ENCODE data around the gene LBHD2. TPM values are rescaled to one million over a fixed set of nuclear protein-coding genes. Genes with fewer than 3 reads are reported as not detected.
A peak's percentile ranks its signal among the peaks of the same experiment; 100 is the strongest.

The LBHD2 gene
- total and polyA plus RNA-seq, 2 experiments from 2014 or later = not detected

DNA sequence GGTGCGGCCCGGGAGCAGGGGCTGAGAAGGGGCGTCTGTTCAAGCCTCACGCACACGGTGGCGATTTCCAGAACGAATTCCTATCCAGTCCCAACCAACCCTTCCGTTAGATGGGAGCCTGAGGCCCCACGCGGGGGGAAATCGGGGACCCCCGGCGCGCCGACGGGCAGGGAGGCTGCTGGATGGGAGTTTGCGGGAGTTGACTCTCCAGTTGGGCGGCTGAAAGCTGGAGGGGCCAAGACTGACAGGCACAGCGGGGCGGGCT, 20.3 kb downstream of the LBHD2 start:
- Mint-ChIP-seq H3K27me3 (ENCODE audit: insufficient read depth, low read depth, poor library complexity) (peaks cover 66% of the 10 kb centered on the region), H3K36me3 (ENCODE audit: low read depth) (no peaks in the 10 kb centered on the region), H3K4me1 (peaks cover 16% of the 10 kb centered on the region; the same call in 2 of the 3 replicates), H3K4me3 (no peak overlapping the region), H3K9me3 (no peaks in the 10 kb centered on the region; the same call in 2 of the 3 replicates), H3K27ac (no peak overlapping the region)
- no peak for TF ChIP-seq NANOG (IDR thresholded peaks at IDR 0.05; ENCODE audit: borderline replicate concordance)
- TF ChIP-seq, protein P1, sequence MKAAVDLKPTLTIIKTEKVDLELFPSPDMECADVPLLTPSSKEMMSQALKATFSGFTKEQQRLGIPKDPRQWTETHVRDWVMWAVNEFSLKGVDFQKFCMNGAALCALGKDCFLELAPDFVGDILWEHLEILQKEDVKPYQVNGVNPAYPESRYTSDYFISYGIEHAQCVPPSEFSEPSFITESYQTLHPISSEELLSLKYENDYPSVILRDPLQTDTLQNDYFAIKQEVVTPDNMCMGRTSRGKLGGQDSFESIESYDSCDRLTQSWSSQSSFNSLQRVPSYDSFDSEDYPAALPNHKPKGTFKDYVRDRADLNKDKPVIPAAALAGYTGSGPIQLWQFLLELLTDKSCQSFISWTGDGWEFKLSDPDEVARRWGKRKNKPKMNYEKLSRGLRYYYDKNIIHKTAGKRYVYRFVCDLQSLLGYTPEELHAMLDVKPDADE (IDR thresholded peaks at IDR 0.05) = no peak
- no peak for TF ChIP-seq POLR2AphosphoS5 (IDR thresholded peaks at IDR 0.05; ENCODE audit: low read depth)
- TF ChIP-seq ZNF331 (CRISPR knock-in tag; IDR thresholded peaks at IDR 0.05; ENCODE audit: low read depth) = no peak
- peak; percentile 8 for TF ChIP-seq EZH2phosphoT487 (IDR thresholded peaks at IDR 0.05; ENCODE audit: unreplicated experiment)
- TF ChIP-seq, protein P2, sequence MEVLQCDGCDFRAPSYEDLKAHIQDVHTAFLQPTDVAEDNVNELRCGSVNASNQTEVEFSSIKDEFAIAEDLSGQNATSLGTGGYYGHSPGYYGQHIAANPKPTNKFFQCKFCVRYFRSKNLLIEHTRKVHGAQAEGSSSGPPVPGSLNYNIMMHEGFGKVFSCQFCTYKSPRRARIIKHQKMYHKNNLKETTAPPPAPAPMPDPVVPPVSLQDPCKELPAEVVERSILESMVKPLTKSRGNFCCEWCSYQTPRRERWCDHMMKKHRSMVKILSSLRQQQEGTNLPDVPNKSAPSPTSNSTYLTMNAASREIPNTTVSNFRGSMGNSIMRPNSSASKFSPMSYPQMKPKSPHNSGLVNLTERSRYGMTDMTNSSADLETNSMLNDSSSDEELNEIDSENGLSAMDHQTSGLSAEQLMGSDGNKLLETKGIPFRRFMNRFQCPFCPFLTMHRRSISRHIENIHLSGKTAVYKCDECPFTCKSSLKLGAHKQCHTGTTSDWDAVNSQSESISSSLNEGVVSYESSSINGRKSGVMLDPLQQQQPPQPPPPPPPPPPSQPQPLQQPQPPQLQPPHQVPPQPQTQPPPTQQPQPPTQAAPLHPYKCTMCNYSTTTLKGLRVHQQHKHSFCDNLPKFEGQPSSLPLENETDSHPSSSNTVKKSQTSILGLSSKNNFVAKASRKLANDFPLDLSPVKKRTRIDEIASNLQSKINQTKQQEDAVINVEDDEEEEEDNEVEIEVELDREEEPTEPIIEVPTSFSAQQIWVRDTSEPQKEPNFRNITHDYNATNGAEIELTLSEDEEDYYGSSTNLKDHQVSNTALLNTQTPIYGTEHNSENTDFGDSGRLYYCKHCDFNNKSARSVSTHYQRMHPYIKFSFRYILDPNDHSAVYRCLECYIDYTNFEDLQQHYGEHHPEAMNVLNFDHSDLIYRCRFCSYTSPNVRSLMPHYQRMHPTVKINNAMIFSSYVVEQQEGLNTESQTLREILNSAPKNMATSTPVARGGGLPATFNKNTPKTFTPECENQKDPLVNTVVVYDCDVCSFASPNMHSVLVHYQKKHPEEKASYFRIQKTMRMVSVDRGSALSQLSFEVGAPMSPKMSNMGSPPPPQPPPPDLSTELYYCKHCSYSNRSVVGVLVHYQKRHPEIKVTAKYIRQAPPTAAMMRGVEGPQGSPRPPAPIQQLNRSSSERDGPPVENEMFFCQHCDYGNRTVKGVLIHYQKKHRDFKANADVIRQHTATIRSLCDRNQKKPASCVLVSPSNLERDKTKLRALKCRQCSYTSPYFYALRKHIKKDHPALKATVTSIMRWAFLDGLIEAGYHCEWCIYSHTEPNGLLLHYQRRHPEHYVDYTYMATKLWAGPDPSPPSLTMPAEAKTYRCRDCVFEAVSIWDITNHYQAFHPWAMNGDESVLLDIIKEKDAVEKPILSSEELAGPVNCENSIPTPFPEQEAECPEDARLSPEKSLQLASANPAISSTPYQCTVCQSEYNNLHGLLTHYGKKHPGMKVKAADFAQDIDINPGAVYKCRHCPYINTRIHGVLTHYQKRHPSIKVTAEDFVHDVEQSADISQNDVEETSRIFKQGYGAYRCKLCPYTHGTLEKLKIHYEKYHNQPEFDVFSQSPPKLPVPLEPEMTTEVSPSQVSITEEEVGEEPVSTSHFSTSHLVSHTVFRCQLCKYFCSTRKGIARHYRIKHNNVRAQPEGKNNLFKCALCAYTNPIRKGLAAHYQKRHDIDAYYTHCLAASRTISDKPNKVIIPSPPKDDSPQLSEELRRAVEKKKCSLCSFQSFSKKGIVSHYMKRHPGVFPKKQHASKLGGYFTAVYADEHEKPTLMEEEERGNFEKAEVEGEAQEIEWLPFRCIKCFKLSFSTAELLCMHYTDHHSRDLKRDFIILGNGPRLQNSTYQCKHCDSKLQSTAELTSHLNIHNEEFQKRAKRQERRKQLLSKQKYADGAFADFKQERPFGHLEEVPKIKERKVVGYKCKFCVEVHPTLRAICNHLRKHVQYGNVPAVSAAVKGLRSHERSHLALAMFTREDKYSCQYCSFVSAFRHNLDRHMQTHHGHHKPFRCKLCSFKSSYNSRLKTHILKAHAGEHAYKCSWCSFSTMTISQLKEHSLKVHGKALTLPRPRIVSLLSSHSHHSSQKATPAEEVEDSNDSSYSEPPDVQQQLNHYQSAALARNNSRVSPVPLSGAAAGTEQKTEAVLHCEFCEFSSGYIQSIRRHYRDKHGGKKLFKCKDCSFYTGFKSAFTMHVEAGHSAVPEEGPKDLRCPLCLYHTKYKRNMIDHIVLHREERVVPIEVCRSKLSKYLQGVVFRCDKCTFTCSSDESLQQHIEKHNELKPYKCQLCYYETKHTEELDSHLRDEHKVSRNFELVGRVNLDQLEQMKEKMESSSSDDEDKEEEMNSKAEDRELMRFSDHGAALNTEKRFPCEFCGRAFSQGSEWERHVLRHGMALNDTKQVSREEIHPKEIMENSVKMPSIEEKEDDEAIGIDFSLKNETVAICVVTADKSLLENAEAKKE (CRISPR knock-in tag; IDR thresholded peaks at IDR 0.05) = no peak
- peak; percentile 27 for TF ChIP-seq EZH2 (IDR thresholded peaks at IDR 0.05; ENCODE audit: low read depth, unreplicated experiment)
- TF ChIP-seq STAT1 (IDR thresholded peaks at IDR 0.05; ENCODE audit: unreplicated experiment) = no peak
- TF ChIP-seq, protein P3, sequence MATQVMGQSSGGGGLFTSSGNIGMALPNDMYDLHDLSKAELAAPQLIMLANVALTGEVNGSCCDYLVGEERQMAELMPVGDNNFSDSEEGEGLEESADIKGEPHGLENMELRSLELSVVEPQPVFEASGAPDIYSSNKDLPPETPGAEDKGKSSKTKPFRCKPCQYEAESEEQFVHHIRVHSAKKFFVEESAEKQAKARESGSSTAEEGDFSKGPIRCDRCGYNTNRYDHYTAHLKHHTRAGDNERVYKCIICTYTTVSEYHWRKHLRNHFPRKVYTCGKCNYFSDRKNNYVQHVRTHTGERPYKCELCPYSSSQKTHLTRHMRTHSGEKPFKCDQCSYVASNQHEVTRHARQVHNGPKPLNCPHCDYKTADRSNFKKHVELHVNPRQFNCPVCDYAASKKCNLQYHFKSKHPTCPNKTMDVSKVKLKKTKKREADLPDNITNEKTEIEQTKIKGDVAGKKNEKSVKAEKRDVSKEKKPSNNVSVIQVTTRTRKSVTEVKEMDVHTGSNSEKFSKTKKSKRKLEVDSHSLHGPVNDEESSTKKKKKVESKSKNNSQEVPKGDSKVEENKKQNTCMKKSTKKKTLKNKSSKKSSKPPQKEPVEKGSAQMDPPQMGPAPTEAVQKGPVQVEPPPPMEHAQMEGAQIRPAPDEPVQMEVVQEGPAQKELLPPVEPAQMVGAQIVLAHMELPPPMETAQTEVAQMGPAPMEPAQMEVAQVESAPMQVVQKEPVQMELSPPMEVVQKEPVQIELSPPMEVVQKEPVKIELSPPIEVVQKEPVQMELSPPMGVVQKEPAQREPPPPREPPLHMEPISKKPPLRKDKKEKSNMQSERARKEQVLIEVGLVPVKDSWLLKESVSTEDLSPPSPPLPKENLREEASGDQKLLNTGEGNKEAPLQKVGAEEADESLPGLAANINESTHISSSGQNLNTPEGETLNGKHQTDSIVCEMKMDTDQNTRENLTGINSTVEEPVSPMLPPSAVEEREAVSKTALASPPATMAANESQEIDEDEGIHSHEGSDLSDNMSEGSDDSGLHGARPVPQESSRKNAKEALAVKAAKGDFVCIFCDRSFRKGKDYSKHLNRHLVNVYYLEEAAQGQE (IDR thresholded peaks at IDR 0.05; ENCODE audit: unreplicated experiment) = no peak
- no peak for TF ChIP-seq CREB1 (CRISPR knock-in tag; IDR thresholded peaks at IDR 0.05; ENCODE audit: low read depth)
- H3K79me2 ChIP-seq (replicated peaks; ENCODE audit: insufficient read depth) = no peaks in the 10 kb centered on the region
- H3K4me3 ChIP-seq = peak overlapping the region; percentile 51; the same call in 1 of the 2 replicates
- H3K9me2 ChIP-seq (ENCODE audit: insufficient read depth) = no peaks in the 10 kb centered on the region
- ATAC-seq (no peak), DNase-seq (ENCODE audit: low spot score) (no peak)
- H3K27ac ChIP-seq (ENCODE audit: low read depth) = no peak overlapping the region
- peaks cover 10% of the 10 kb centered on the region; the same call in 1 of the 2 replicates for H3K4me1 ChIP-seq (ENCODE audit: insufficient read depth)
- 0 out of 2 replicates have a peak overlapping the region, but pooled peaks have one; percentile 59 for H2AFZ ChIP-seq
- H3K36me3 ChIP-seq (ENCODE audit: insufficient read depth) = no peaks in the 10 kb centered on the region
- H3K4me2 ChIP-seq = peak overlapping the region; percentile 77
- H3F3A ChIP-seq (replicated peaks; ENCODE audit: low read depth) = 0 out of 2 replicates have a peak, but pooled peaks cover 5% of the 10 kb centered on the region
- 0 out of 2 replicates have a peak, but pooled peaks cover 3% of the 10 kb centered on the region for H4K20me1 ChIP-seq (replicated peaks; ENCODE audit: insufficient read depth)
- H3K27me3 ChIP-seq (ENCODE audit: insufficient read depth) = peaks cover 53% of the 10 kb centered on the region

All from GM23338 (cell line).